ENCODE data around the gene PPP1R7.

The PPP1R7 gene

GRCh38 chr2:241129086-241129871 is 21.0 kb upstream of the PPP1R7 start:
- H3K27ac Mint-ChIP-seq, result no peak overlapping the region

GRCh38 chr2:241130316-241130715 is 20.0 kb upstream of the PPP1R7 start:
- H3K27me3 Mint-ChIP-seq, result no peaks in the 10 kb centered on the region
- no peak overlapping the region for H3K4me3 Mint-ChIP-seq
- peaks cover 22% of the 10 kb centered on the region for H3K36me3 Mint-ChIP-seq (ENCODE audit: low read depth)
- intact Hi-C loops (cut with micrococcal nuclease), result no loop called here
- no peaks in the 10 kb centered on the region for H3K9me3 Mint-ChIP-seq
- peaks cover 9% of the 10 kb centered on the region for H3K4me1 Mint-ChIP-seq (ENCODE audit: low read depth)
- H3K27ac Mint-ChIP-seq, result no peak overlapping the region

More at GRCh38 chr2:241129086-241129871, 21.0 kb upstream of the PPP1R7 start:
- Mint-ChIP-seq H3K27me3 (no peaks in the 10 kb centered on the region), H3K4me3 (no peak overlapping the region), H3K36me3 (ENCODE audit: low read depth) (peaks cover 16% of the 10 kb centered on the region), H3K4me1 (ENCODE audit: low read depth) (peaks cover 9% of the 10 kb centered on the region), H3K9me3 (no peaks in the 10 kb centered on the region)
- intact Hi-C loops (cut with micrococcal nuclease), result no loop called here

- Mint-ChIP-seq H3K27me3 (no peaks in the 10 kb centered on the region), H3K27ac (no peak overlapping the region), H3K9me3 (no peaks in the 10 kb centered on the region), H3K4me1 (ENCODE audit: low read depth) (peaks cover 9% of the 10 kb centered on the region), H3K36me3 (ENCODE audit: low read depth) (peaks cover 24% of the 10 kb centered on the region), H3K4me3 (no peak overlapping the region)
- intact Hi-C loops (cut with micrococcal nuclease), result no loop called here
Observed at GRCh38 chr2:241131531-241131930, 18.7 kb upstream of the PPP1R7 start.

GRCh38 chr2:241132538-241133435 is 17.5 kb upstream of the PPP1R7 start:
- Mint-ChIP-seq H3K27me3 (no peaks in the 10 kb centered on the region), H3K36me3 (ENCODE audit: low read depth) (peaks cover 28% of the 10 kb centered on the region), H3K27ac (no peak overlapping the region), H3K4me1 (ENCODE audit: low read depth) (peaks cover 9% of the 10 kb centered on the region), H3K4me3 (no peak overlapping the region), H3K9me3 (no peaks in the 10 kb centered on the region)
- intact Hi-C loops (cut with micrococcal nuclease), result no loop called here

- Mint-ChIP-seq H3K36me3 (ENCODE audit: low read depth) (peaks cover 31% of the 10 kb centered on the region), H3K9me3 (no peaks in the 10 kb centered on the region), H3K4me1 (ENCODE audit: low read depth) (peaks cover 9% of the 10 kb centered on the region), H3K27me3 (no peaks in the 10 kb centered on the region), H3K27ac (no peak overlapping the region), H3K4me3 (no peak overlapping the region)
- intact Hi-C loops (cut with micrococcal nuclease), result no loop called here
Observed at GRCh38 chr2:241133436-241133820, 16.8 kb upstream of the PPP1R7 start.

- H3K27ac Mint-ChIP-seq, result no peak overlapping the region
- intact Hi-C loops (cut with micrococcal nuclease), result no loop called here
- H3K9me3 Mint-ChIP-seq, result no peaks in the 10 kb centered on the region
- peaks cover under 1% of the 10 kb centered on the region for H3K4me1 Mint-ChIP-seq (ENCODE audit: low read depth)
- H3K36me3 Mint-ChIP-seq (ENCODE audit: low read depth), result peaks cover 44% of the 10 kb centered on the region
- no peaks in the 10 kb centered on the region for H3K27me3 Mint-ChIP-seq
- no peak overlapping the region for H3K4me3 Mint-ChIP-seq
Observed at GRCh38 chr2:241134711-241135110, 15.6 kb upstream of the PPP1R7 start.

GRCh38 chr2:241135737-241136136 is 14.5 kb upstream of the PPP1R7 start:
- intact Hi-C loops (cut with micrococcal nuclease), result no loop called here
- no peak overlapping the region for H3K4me3 Mint-ChIP-seq
- no peaks in the 10 kb centered on the region for H3K9me3 Mint-ChIP-seq
- no peaks in the 10 kb centered on the region for H3K4me1 Mint-ChIP-seq (ENCODE audit: low read depth)
- no peaks in the 10 kb centered on the region for H3K27me3 Mint-ChIP-seq
- H3K27ac Mint-ChIP-seq, result no peak overlapping the region
- peaks cover 53% of the 10 kb centered on the region for H3K36me3 Mint-ChIP-seq (ENCODE audit: low read depth)

GRCh38 chr2:241136191-241136590 is 14.1 kb upstream of the PPP1R7 start:
- Mint-ChIP-seq H3K36me3 (ENCODE audit: low read depth) (peaks cover 53% of the 10 kb centered on the region), H3K27me3 (no peaks in the 10 kb centered on the region), H3K9me3 (no peaks in the 10 kb centered on the region), H3K4me1 (ENCODE audit: low read depth) (no peaks in the 10 kb centered on the region), H3K4me3 (no peak overlapping the region), H3K27ac (no peak overlapping the region)
- intact Hi-C loops (cut with micrococcal nuclease), result no loop called here

GRCh38 chr2:241136661-241137260 is 13.5 kb upstream of the PPP1R7 start:
- Mint-ChIP-seq H3K4me3 (no peak overlapping the region), H3K36me3 (ENCODE audit: low read depth) (peaks cover 57% of the 10 kb centered on the region), H3K27me3 (no peaks in the 10 kb centered on the region), H3K9me3 (no peaks in the 10 kb centered on the region), H3K4me1 (ENCODE audit: low read depth) (no peaks in the 10 kb centered on the region), H3K27ac (no peak overlapping the region)
- intact Hi-C loops (cut with micrococcal nuclease), result no loop called here

GRCh38 chr2:241137276-241138190 is 12.7 kb upstream of the PPP1R7 start:
- Mint-ChIP-seq H3K36me3 (ENCODE audit: low read depth) (peaks cover 63% of the 10 kb centered on the region), H3K4me1 (ENCODE audit: low read depth) (peaks cover 6% of the 10 kb centered on the region), H3K27me3 (no peaks in the 10 kb centered on the region), H3K4me3 (no peak overlapping the region), H3K27ac (no peak overlapping the region), H3K9me3 (no peaks in the 10 kb centered on the region)
- intact Hi-C loops (cut with micrococcal nuclease), result no loop called here

GRCh38 chr2:241138471-241138870 is 11.8 kb upstream of the PPP1R7 start:
- Mint-ChIP-seq H3K4me3 (no peak overlapping the region), H3K27ac (no peak overlapping the region), H3K4me1 (ENCODE audit: low read depth) (peaks cover 6% of the 10 kb centered on the region), H3K27me3 (no peaks in the 10 kb centered on the region), H3K36me3 (ENCODE audit: low read depth) (peaks cover 63% of the 10 kb centered on the region), H3K9me3 (no peaks in the 10 kb centered on the region)
- intact Hi-C loops (cut with micrococcal nuclease), result no loop called here

GRCh38 chr2:241139531-241140444 is 10.5 kb upstream of the PPP1R7 start:
- no peaks in the 10 kb centered on the region for H3K27me3 Mint-ChIP-seq
- no peak overlapping the region for H3K4me3 Mint-ChIP-seq
- peaks cover 58% of the 10 kb centered on the region for H3K36me3 Mint-ChIP-seq (ENCODE audit: low read depth)
- H3K9me3 Mint-ChIP-seq, result no peaks in the 10 kb centered on the region
- intact Hi-C loops (cut with micrococcal nuclease), result no loop called here
- no peak overlapping the region for H3K27ac Mint-ChIP-seq
- peaks cover 6% of the 10 kb centered on the region for H3K4me1 Mint-ChIP-seq (ENCODE audit: low read depth)
